Muscle of arm (tissue), 12 donors: Measurements from ENCODE around the gene XPOT. TPM values are rescaled to one million over a fixed set of nuclear protein-coding genes. Genes with fewer than 3 reads are reported as not detected.

ENCODE experiments used
- polyA plus RNA-seq, 12 donors: library from polyadenylated mRNA; unstranded; fragments of 120-200 nt; gene quantifications; one replicate each; pipeline ENCODE4 v1.2.1, GENCODE V29; 2013; ENCODE audit not compliant: insufficient read length in 12 of 12

XPOT gene
- polyA plus RNA-seq, 12 donors, result 30.7 to 59.9 (median 46.2) TPM; not detected in 1

Other genes starting within 250 kb of the XPOT start
- gene KICS2, start 182.1 kb upstream of the XPOT start, polyA plus RNA-seq, result 1 to 10 TPM in 10 of 12 donors, not detected in 2; 2.8 to 4.4 (median 3.7) TPM
- gene C12orf56, start 13.6 kb upstream of the XPOT start, polyA plus RNA-seq, result 1 to 10 TPM in 7 of 12 donors, under 1 TPM in 3, not detected in 2; 0.68 to 3.7 (median 1.2) TPM
- gene TBK1, start 47.7 kb downstream of the XPOT start, polyA plus RNA-seq, result 10 to 100 TPM in 11 of 12 donors, not detected in 1; 10.6 to 23.4 (median 17.3) TPM
- gene RASSF3, start 206.1 kb downstream of the XPOT start, polyA plus RNA-seq, result 100 to 1,000 TPM in 1 of 12 donors, 10 to 100 TPM in 11; 28.2 to 352 (median 67.1) TPM